Muscle of leg (tissue), 11 donors: Measurements from ENCODE around the gene CAMKMT. TPM values are rescaled to one million over a fixed set of nuclear protein-coding genes. Genes with fewer than 3 reads are reported as not detected.

Experiments used
- DNase-seq: peaks from one replicate; pipeline ENCODE4 v3.0.0; 2013
- H3K27ac ChIP-seq: one replicate; pipeline ENCODE4 v1.5.1; 2013; ENCODE audit warnings: mild to moderate bottlenecking, low read length, control low read depth
- H3K27me3 ChIP-seq: one replicate; pipeline ENCODE4 v1.6.1; 2013; ENCODE audit warnings: low read length; ENCODE audit not compliant: control insufficient read depth, insufficient read depth
- H3K36me3 ChIP-seq: one replicate; pipeline ENCODE4 v1.6.1; 2013; ENCODE audit warnings: low read length; ENCODE audit not compliant: control insufficient read depth, insufficient read depth
- H3K4me1 ChIP-seq: one replicate; pipeline ENCODE4 v1.6.1; 2013; ENCODE audit warnings: low read length; ENCODE audit not compliant: control insufficient read depth, insufficient read depth
- H3K4me3 ChIP-seq: one replicate; pipeline ENCODE4 v1.5.1; 2013; ENCODE audit warnings: low read length, control low read depth
- H3K9me3 ChIP-seq: replicated peaks from 2 replicates; pipeline ENCODE4 v1.6.1; 2013; ENCODE audit warnings: low read depth, low read length; ENCODE audit not compliant: control insufficient read depth
- WGBS: methylation state at CpG from one replicate; pipeline ENCODE4 v1.1.5; 2013; ENCODE audit warnings: missing lambda C conversion rate; ENCODE audit not compliant: insufficient coverage; 5-methylcytosine and 5-hydroxymethylcytosine counted together
- polyA plus RNA-seq, 8 donors: library from polyadenylated mRNA; unstranded; fragments of 120-200 nt; gene quantifications; one replicate each; pipeline versions ENCODE4 v1.2.1 to v1.2.3, GENCODE V29; 2013; ENCODE audit warnings: inconsistent platforms in 1 of 8, low replicate concordance in 1 of 8; ENCODE audit not compliant: insufficient read length in 8 of 8, insufficient read depth in 1 of 8
- total RNA-seq: library from RNA; stranded (reverse); fragments of 120-200 nt; gene quantifications from one replicate; pipeline ENCODE4 v1.2.4, GENCODE V29; 2013

Gene CAMKMT
- total and polyA plus RNA-seq, 9 donors = 3.8 to 6.1 (median 4.6) TPM

GRCh38 chr2:44763275-44763782 lies 401.6 kb downstream of the CAMKMT start:
- H3K4me1 ChIP-seq = peaks cover 3% of the 10 kb centered on the region
- H3K27ac ChIP-seq = no peak overlapping the region
- peaks cover 13% of the 10 kb centered on the region for H3K27me3 ChIP-seq
- H3K9me3 ChIP-seq = no peaks in the 10 kb centered on the region
- 50% methylated on average over 4 of the region's 8 CpGs for WGBS
- DNase-seq = no peak
- H3K4me3 ChIP-seq = no peak overlapping the region
- no peaks in the 10 kb centered on the region for H3K36me3 ChIP-seq

GRCh38 chr2:44766220-44766619 lies 404.5 kb downstream of the CAMKMT start:
- Histone ChIP-seq H3K4me1 (peaks cover 7% of the 10 kb centered on the region), H3K27me3 (peaks cover 23% of the 10 kb centered on the region), H3K4me3 (no peak overlapping the region), H3K36me3 (no peaks in the 10 kb centered on the region), H3K9me3 (no peaks in the 10 kb centered on the region), H3K27ac (no peak overlapping the region)
- DNase-seq = no peak
- no CpG with 5 or more reads among the region's 5 CpGs for WGBS

- Histone ChIP-seq H3K9me3 (no peaks in the 10 kb centered on the region), H3K27ac (no peak overlapping the region), H3K4me1 (peaks cover 7% of the 10 kb centered on the region), H3K36me3 (no peaks in the 10 kb centered on the region), H3K27me3 (peaks cover 26% of the 10 kb centered on the region), H3K4me3 (no peak overlapping the region)
- no CpG with 5 or more reads among the region's 1 CpG for WGBS
- no peak for DNase-seq
These were observed 405.0 kb downstream of the CAMKMT start for GRCh38 chr2:44766777-44767176.

- Histone ChIP-seq H3K27ac (no peak overlapping the region), H3K9me3 (no peaks in the 10 kb centered on the region), H3K4me3 (no peak overlapping the region), H3K27me3 (peaks cover 26% of the 10 kb centered on the region), H3K36me3 (no peaks in the 10 kb centered on the region), H3K4me1 (peaks cover 7% of the 10 kb centered on the region)
- DNase-seq = no peak
- 57% methylated on average over 7 of the region's 8 CpGs for WGBS
These were observed 405.9 kb downstream of the CAMKMT start for GRCh38 chr2:44767691-44768090.

- Histone ChIP-seq H3K4me3 (no peak overlapping the region), H3K4me1 (peaks cover 7% of the 10 kb centered on the region), H3K27ac (no peak overlapping the region), H3K36me3 (no peaks in the 10 kb centered on the region), H3K27me3 (peaks cover 23% of the 10 kb centered on the region), H3K9me3 (no peaks in the 10 kb centered on the region)
- DNase-seq = no peak
- 7% methylated on average over 32 of the region's 42 CpGs for WGBS
These were observed 406.9 kb downstream of the CAMKMT start for GRCh38 chr2:44768438-44769236.

- no peaks in the 10 kb centered on the region for H3K9me3 ChIP-seq
- no CpG with 5 or more reads among the region's 9 CpGs for WGBS
- peaks cover 7% of the 10 kb centered on the region for H3K4me1 ChIP-seq
- no peak for DNase-seq
- peaks cover 23% of the 10 kb centered on the region for H3K27me3 ChIP-seq
- no peaks in the 10 kb centered on the region for H3K36me3 ChIP-seq
- H3K27ac ChIP-seq = no peak overlapping the region
- no peak overlapping the region for H3K4me3 ChIP-seq
These were observed 407.7 kb downstream of the CAMKMT start for GRCh38 chr2:44769349-44770011.

GRCh38 chr2:44770221-44771195 lies 408.8 kb downstream of the CAMKMT start:
- H3K4me1 ChIP-seq = peaks cover 7% of the 10 kb centered on the region
- no peak overlapping the region for H3K27ac ChIP-seq
- H3K36me3 ChIP-seq = no peaks in the 10 kb centered on the region
- no peak for DNase-seq
- WGBS = 100% methylated on average over 2 of the region's 6 CpGs
- H3K27me3 ChIP-seq = peaks cover 23% of the 10 kb centered on the region
- no peaks in the 10 kb centered on the region for H3K9me3 ChIP-seq
- no peak overlapping the region for H3K4me3 ChIP-seq

GRCh38 chr2:44771522-44771921 lies 409.8 kb downstream of the CAMKMT start:
- 57% methylated on average over 2 of the region's 2 CpGs for WGBS
- H3K9me3 ChIP-seq = no peaks in the 10 kb centered on the region
- DNase-seq = no peak
- H3K4me1 ChIP-seq = peaks cover 7% of the 10 kb centered on the region
- no peaks in the 10 kb centered on the region for H3K36me3 ChIP-seq
- H3K4me3 ChIP-seq = no peak overlapping the region
- H3K27ac ChIP-seq = no peak overlapping the region
- H3K27me3 ChIP-seq = peaks cover 21% of the 10 kb centered on the region

GRCh38 chr2:44772131-44772530 lies 410.4 kb downstream of the CAMKMT start:
- H3K4me3 ChIP-seq = no peak overlapping the region
- peaks cover 21% of the 10 kb centered on the region for H3K27me3 ChIP-seq
- 79% methylated on average over 6 of the region's 9 CpGs for WGBS
- DNase-seq = no peak
- no peak overlapping the region for H3K27ac ChIP-seq
- H3K4me1 ChIP-seq = peaks cover 12% of the 10 kb centered on the region
- no peaks in the 10 kb centered on the region for H3K9me3 ChIP-seq
- no peaks in the 10 kb centered on the region for H3K36me3 ChIP-seq
